ENCODE data around the gene MLLT6.

The MLLT6 gene

GRCh38 chr17:38745545-38745944, 40.5 kb downstream of the MLLT6 start:
- DNase-seq: no peak

GRCh38 chr17:38746004-38746848, 41.2 kb downstream of the MLLT6 start:
- no peak for DNase-seq

GRCh38 chr17:38746849-38747462, 41.9 kb downstream of the MLLT6 start:
- no peak for DNase-seq

- DNase-seq: no peak
Measured at GRCh38 chr17:38747463-38748148, 42.5 kb downstream of the MLLT6 start.

- peak; percentile 36 for DNase-seq
Measured at GRCh38 chr17:38748149-38748891, 43.2 kb downstream of the MLLT6 start, which contains the start of gene PCGF2. TSS of gene PCGF2 (minus strand) at chr17:38748336. CDS start at chr17:38740402, 7,934 bp downstream.

GRCh38 chr17:38748892-38749222, 43.8 kb downstream of the MLLT6 start:
- DNase-seq: no peak

GRCh38 chr17:38749223-38750043, 44.4 kb downstream of the MLLT6 start:
- DNase-seq: no peak

GRCh38 chr17:38750044-38750311, 44.9 kb downstream of the MLLT6 start:
- DNase-seq: no peak

- DNase-seq: no peak
Measured at GRCh38 chr17:38750312-38751121, 45.4 kb downstream of the MLLT6 start.

GRCh38 chr17:38751144-38751807, 46.2 kb downstream of the MLLT6 start:
- DNase-seq: no peak

- DNase-seq: peak; percentile 88
Measured at GRCh38 chr17:38751808-38752307, 46.8 kb downstream of the MLLT6 start.

- DNase-seq: peak; percentile 99
Measured at GRCh38 chr17:38752308-38753070, 47.4 kb downstream of the MLLT6 start, which contains the start of gene PSMB3. TSS of gene PSMB3 (plus strand) at chr17:38752741. CDS start at chr17:38752827, 86 bp downstream.

- DNase-seq: no peak
Measured at GRCh38 chr17:38753071-38753506, 48.0 kb downstream of the MLLT6 start.

GRCh38 chr17:38761612-38762011, 56.5 kb downstream of the MLLT6 start:
- peak; percentile 48 for DNase-seq

GRCh38 chr17:38762231-38762630, 57.2 kb downstream of the MLLT6 start:
- DNase-seq: no peak

GRCh38 chr17:38766341-38766740, 61.3 kb downstream of the MLLT6 start:
- DNase-seq: no peak

GRCh38 chr17:38768417-38768816, 63.3 kb downstream of the MLLT6 start:
- DNase-seq: no peak

- no peak for DNase-seq
Measured at GRCh38 chr17:38773258-38773657, 68.2 kb downstream of the MLLT6 start.

- no peak for DNase-seq
Measured at GRCh38 chr17:38777641-38778250, 72.7 kb downstream of the MLLT6 start.

Data from activated CD4-positive, alpha-beta T cell treated with anti-CD3 and anti-CD28 coated beads, Interleukin-2, Interleukin-6, amounts not matched to agents 100 ng/mL and 50 ng/mL, durations not matched to agents 16 hours and 8 hours (primary cell).